SJSA1 (cell line): ENCODE measurements around the gene TMPRSS13. TPM values are rescaled to one million over a fixed set of nuclear protein-coding genes. Genes with fewer than 3 reads are reported as not detected.
"Not testable (repeated sequence)": the region's sequence is repeated elsewhere in the genome, so short reads cannot be mapped to it uniquely, and the experiment has no call there.

Source experiments
- DNase-seq, 2 experiments: peaks; one replicate each; pipeline ENCODE4 v3.0.0-alpha.2; 2015 to 2020; ENCODE audit warnings: low spot score in 2 of 2, low read depth in 1 of 2
- H3K27ac ChIP-seq: fragments of 250-450 bp; sonication (Bioruptor Pico); 2 replicates; pipeline ENCODE4 v1.5.1; 2020; ENCODE audit warnings: mild to moderate bottlenecking, moderate library complexity
- H3K27me3 ChIP-seq: fragments of 250-450 bp; sonication (Bioruptor Pico); replicated peaks from 2 replicates; pipeline ENCODE4 v1.5.1; 2020; ENCODE audit warnings: mild to moderate bottlenecking, moderate library complexity
- H3K36me3 ChIP-seq: fragments of 250-450 bp; sonication (Bioruptor Pico); 2 replicates; pipeline ENCODE4 v1.5.1; 2020; ENCODE audit warnings: mild to moderate bottlenecking
- H3K4me1 ChIP-seq: fragments of 250-450 bp; sonication (Bioruptor Pico); replicated peaks from 2 replicates; pipeline ENCODE4 v1.6.1; 2021; ENCODE audit warnings: mild to moderate bottlenecking
- H3K4me3 ChIP-seq: fragments of 250-450 bp; sonication (Bioruptor Pico); 2 replicates; pipeline ENCODE4 v1.5.1; 2020; ENCODE audit warnings: mild to moderate bottlenecking
- H3K9me3 ChIP-seq: fragments of 250-450 bp; sonication (Bioruptor Pico); replicated peaks from 2 replicates; pipeline ENCODE4 v1.5.1; 2020; ENCODE audit warnings: mild to moderate bottlenecking
- total RNA-seq: library from RNA; depleted of rRNA; stranded (reverse); fragments of >200 nt; shearing (Covaris generic); gene quantifications from 2 replicates; pipeline ENCODE4 v1.2.3, GENCODE V29; 2014

Gene TMPRSS13
- total RNA-seq, 1 experiment from 2014 or later: not detected

DNA sequence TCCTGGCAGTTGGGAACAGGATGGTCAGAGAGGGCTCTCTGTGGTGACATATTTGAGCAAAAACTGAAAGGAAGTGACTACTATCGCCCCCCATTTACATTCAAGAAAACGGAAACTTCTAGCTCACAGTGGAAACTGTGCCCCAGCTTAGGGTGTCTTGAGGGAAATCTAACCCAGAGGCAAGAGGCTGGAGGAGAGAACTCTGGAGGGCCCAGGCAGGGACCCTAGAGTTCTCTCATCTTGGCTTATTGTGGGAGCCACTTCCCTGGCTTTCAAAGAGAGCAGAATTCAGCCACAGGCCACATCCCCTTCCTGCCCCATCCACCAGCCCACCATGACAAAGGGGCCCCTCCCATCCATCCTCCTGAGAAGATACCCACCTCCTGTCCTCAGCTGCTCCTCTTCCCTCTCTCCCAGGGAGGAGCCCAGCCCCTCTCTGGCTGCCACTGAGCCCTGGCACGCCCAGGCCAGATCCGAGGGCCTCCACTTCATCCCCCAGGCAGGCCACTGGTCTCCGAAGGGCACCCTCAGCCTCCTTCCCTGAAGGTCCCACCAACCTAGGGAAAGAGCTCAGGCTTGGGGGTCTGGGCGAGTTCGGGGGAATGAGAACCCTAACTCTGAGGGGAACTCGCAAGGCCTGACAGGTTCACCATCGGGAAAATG lies 1.6 kb upstream of the TMPRSS13 start:
- H3K4me1 ChIP-seq: no peaks in the 10 kb centered on the region
- DNase-seq: no peak
- no peak overlapping the region for H3K27ac ChIP-seq
- H3K27me3 ChIP-seq: no peaks in the 10 kb centered on the region
- no peaks in the 10 kb centered on the region for H3K36me3 ChIP-seq
- H3K9me3 ChIP-seq: no peaks in the 10 kb centered on the region
- H3K4me3 ChIP-seq: no peak overlapping the region

DNA sequence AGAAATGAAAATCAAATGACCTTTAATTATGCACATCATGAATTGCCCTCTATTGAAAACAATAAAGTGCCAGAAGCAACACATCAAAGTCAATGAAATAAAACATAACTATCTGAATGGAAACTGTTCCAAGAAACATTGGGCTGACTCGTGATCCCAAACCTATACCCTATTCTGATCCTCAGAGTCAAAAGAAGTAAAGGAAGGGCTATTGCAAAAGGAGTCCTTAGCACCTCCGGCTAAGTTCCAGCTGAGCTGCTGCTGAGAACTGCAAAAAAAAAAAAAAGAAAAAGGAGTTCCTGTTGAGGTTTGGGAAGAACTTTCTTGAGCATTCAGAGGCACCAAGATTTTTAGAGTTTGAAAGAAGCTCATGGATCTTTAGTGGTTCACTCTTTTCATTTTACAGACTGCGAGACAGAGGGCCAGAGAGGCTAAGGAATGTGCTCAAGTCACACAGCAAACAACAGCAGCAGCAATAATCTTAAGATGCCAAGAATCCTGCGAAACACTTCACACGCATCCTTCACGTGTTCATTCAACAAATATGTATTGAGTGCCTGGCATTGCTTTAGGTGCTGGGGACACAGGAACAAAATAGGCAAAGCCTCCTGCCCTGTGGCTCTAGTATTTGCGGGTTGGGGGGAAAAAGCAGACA lies 841 bp upstream of the TMPRSS13 start:
- no peaks in the 10 kb centered on the region for H3K27me3 ChIP-seq
- no peaks in the 10 kb centered on the region for H3K4me1 ChIP-seq
- no peak for DNase-seq
- no peak overlapping the region for H3K4me3 ChIP-seq
- no peaks in the 10 kb centered on the region for H3K9me3 ChIP-seq
- H3K27ac ChIP-seq: no peak overlapping the region
- H3K36me3 ChIP-seq: no peaks in the 10 kb centered on the region

GRCh38 chr11:117928446-117929141 lies 608 bp downstream of the TMPRSS13 start:
- Histone ChIP-seq H3K36me3 (no peaks in the 10 kb centered on the region), H3K4me1 (no peaks in the 10 kb centered on the region), H3K27me3 (no peaks in the 10 kb centered on the region), H3K27ac (no peak overlapping the region), H3K9me3 (no peaks in the 10 kb centered on the region), H3K4me3 (no peak overlapping the region)
- DNase-seq: no peak

DNA sequence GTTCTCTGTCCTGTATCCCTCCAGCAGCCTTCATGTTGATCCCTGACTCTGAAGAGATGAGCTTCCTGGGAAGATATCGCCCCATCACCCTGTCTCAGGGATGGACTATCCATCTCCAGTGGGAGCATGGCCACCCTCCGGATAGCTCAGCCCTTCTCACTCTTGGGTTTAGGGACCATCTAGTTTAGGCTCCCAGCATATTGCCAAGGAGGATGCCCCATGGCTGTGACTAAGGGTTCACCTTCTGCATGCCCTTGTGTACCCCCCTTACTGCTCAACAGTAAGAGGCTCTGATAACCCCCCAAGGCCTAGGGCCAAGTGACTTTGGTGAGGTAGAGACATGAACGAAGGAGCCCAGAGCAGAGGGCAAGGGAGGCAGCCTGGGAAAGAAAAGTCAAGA lies 1.3 kb downstream of the TMPRSS13 start:
- no peak overlapping the region for H3K27ac ChIP-seq
- no peaks in the 10 kb centered on the region for H3K9me3 ChIP-seq
- no peaks in the 10 kb centered on the region for H3K4me1 ChIP-seq
- no peak for DNase-seq
- no peaks in the 10 kb centered on the region for H3K36me3 ChIP-seq
- H3K4me3 ChIP-seq: no peak overlapping the region
- no peaks in the 10 kb centered on the region for H3K27me3 ChIP-seq

- not testable (repeated sequence) for H3K4me3 ChIP-seq, H3K9me3 ChIP-seq, H3K36me3 ChIP-seq, H3K27ac ChIP-seq, H3K4me1 ChIP-seq, DNase-seq, H3K27me3 ChIP-seq
These were observed 3.0 kb downstream of the TMPRSS13 start for GRCh38 chr11:117926166-117926565.

DNA sequence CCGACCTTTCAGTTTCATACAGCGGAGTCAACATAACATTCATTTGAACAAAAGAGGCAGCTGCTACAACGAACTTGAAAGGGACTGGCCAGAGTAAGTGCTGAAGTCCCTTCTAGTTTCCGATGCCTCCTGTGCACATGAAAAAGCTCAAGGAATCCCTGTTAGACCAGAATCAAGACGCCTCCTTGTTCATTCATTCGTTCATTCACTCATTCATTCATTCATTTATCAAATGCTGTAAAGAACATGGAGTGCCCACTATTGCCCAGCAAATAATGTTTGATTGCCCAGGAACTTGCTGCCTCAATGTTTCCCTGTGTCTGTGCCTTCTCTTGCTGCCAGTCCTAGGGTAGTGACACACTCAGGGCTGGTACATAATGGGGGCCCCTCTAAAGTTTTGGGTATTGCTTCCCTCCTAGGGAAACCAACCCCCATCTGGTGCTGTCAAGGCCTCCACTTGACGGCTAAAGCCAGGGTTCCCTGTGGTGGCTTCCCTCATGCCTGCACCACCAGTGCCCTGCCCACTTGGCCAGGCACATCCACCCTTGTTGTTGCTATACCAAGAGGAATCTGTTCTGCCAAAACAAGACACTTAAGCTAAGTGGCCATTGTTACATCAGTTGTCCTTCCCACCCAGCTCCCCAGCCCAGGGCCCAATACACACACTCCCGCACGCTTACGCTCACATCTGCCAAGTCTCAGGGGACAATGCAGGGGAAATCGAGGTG lies 3.8 kb downstream of the TMPRSS13 start:
- DNase-seq: no peak
- H3K27me3 ChIP-seq: no peaks in the 10 kb centered on the region
- no peaks in the 10 kb centered on the region for H3K9me3 ChIP-seq
- H3K4me1 ChIP-seq: no peaks in the 10 kb centered on the region
- no peak overlapping the region for H3K4me3 ChIP-seq
- H3K36me3 ChIP-seq: no peaks in the 10 kb centered on the region
- H3K27ac ChIP-seq: no peak overlapping the region

- H3K9me3 ChIP-seq: no peaks in the 10 kb centered on the region
- no peaks in the 10 kb centered on the region for H3K27me3 ChIP-seq
- no peak overlapping the region for H3K27ac ChIP-seq
- no peak overlapping the region for H3K4me3 ChIP-seq
- no peaks in the 10 kb centered on the region for H3K36me3 ChIP-seq
- H3K4me1 ChIP-seq: no peaks in the 10 kb centered on the region
- DNase-seq: no peak
These were observed 4.5 kb downstream of the TMPRSS13 start for GRCh38 chr11:117924631-117925170.

DNA sequence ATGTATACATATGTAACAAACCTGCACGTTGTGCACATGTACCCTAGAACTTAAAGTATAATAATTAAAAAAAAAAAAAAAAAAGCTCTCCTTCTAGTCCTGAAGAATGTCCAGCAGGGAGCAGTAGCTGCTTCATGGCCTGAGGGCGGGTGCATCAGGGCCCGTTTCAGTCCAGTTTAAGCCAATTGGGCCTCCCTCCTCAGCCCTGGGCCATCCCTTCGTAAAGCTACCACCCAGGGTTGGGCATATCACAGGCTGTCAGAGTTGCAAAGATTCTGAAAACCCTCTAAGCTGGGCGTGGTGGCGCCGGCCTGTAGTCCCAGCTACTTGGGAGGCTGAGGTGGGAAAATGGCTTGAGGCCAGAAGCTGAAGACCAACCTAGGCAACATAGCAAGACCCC lies 5.4 kb downstream of the TMPRSS13 start:
- Histone ChIP-seq H3K27ac (no peak overlapping the region), H3K27me3 (no peaks in the 10 kb centered on the region), H3K4me3 (no peak overlapping the region), H3K36me3 (no peaks in the 10 kb centered on the region), H3K4me1 (no peaks in the 10 kb centered on the region), H3K9me3 (no peaks in the 10 kb centered on the region)
- DNase-seq: no peak

- Histone ChIP-seq H3K27ac (no peak overlapping the region), H3K9me3 (no peaks in the 10 kb centered on the region), H3K4me1 (no peaks in the 10 kb centered on the region), H3K36me3 (no peaks in the 10 kb centered on the region), H3K27me3 (no peaks in the 10 kb centered on the region), H3K4me3 (no peak overlapping the region)
- no peak for DNase-seq
These were observed 5.9 kb downstream of the TMPRSS13 start for GRCh38 chr11:117923275-117923674.

GRCh38 chr11:117921893-117922292 lies 7.3 kb downstream of the TMPRSS13 start:
- no peak for DNase-seq

GRCh38 chr11:117921456-117921855 lies 7.7 kb downstream of the TMPRSS13 start:
- Histone ChIP-seq H3K27ac (no peak overlapping the region), H3K9me3 (no peaks in the 10 kb centered on the region), H3K4me1 (no peaks in the 10 kb centered on the region), H3K27me3 (no peaks in the 10 kb centered on the region), H3K4me3 (no peak overlapping the region), H3K36me3 (no peaks in the 10 kb centered on the region)
- no peak for DNase-seq

More at GRCh38 chr11:117921893-117922292, 7.3 kb downstream of the TMPRSS13 start:
- no peaks in the 10 kb centered on the region for H3K27me3 ChIP-seq
- no peaks in the 10 kb centered on the region for H3K4me1 ChIP-seq
- H3K9me3 ChIP-seq: no peaks in the 10 kb centered on the region
- no peaks in the 10 kb centered on the region for H3K36me3 ChIP-seq
- no peak overlapping the region for H3K27ac ChIP-seq
- no peak overlapping the region for H3K4me3 ChIP-seq

DNA sequence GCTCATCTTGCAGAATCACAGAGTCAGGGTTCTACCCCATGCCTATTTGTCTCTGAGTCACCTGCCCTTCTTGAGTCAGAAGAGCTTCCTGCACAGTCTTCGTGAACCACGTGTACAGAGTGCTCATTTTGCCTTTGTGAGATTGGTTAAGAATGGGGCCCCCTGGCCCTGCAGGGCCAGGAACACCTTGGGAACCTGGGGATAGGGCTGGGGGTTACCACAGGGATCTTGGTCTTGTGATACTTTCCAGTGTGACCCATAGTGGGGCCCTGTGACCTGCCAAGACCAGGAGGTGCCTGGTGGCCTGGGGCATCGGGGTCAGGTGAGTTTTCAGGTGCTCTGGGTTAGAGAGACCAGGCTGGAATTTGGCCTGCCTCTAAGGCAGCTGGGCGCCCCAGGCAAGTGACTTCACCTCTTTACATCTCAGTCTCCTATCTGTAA lies 9.4 kb downstream of the TMPRSS13 start:
- no peak overlapping the region for H3K4me3 ChIP-seq
- no peak overlapping the region for H3K27ac ChIP-seq
- no peak for DNase-seq
- no peaks in the 10 kb centered on the region for H3K9me3 ChIP-seq
- H3K4me1 ChIP-seq: no peaks in the 10 kb centered on the region
- H3K36me3 ChIP-seq: no peaks in the 10 kb centered on the region
- H3K27me3 ChIP-seq: no peaks in the 10 kb centered on the region

- H3K4me1 ChIP-seq: no peaks in the 10 kb centered on the region
- H3K27me3 ChIP-seq: no peaks in the 10 kb centered on the region
- no peak for DNase-seq
- H3K27ac ChIP-seq: no peak overlapping the region
- no peaks in the 10 kb centered on the region for H3K36me3 ChIP-seq
- H3K9me3 ChIP-seq: no peaks in the 10 kb centered on the region
- H3K4me3 ChIP-seq: no peak overlapping the region
These were observed 9.9 kb downstream of the TMPRSS13 start for GRCh38 chr11:117919341-117919740.
